ENCODE results near the gene MMP21.

- TF ChIP-seq, protein P1, sequence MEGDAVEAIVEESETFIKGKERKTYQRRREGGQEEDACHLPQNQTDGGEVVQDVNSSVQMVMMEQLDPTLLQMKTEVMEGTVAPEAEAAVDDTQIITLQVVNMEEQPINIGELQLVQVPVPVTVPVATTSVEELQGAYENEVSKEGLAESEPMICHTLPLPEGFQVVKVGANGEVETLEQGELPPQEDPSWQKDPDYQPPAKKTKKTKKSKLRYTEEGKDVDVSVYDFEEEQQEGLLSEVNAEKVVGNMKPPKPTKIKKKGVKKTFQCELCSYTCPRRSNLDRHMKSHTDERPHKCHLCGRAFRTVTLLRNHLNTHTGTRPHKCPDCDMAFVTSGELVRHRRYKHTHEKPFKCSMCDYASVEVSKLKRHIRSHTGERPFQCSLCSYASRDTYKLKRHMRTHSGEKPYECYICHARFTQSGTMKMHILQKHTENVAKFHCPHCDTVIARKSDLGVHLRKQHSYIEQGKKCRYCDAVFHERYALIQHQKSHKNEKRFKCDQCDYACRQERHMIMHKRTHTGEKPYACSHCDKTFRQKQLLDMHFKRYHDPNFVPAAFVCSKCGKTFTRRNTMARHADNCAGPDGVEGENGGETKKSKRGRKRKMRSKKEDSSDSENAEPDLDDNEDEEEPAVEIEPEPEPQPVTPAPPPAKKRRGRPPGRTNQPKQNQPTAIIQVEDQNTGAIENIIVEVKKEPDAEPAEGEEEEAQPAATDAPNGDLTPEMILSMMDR (IDR thresholded peaks at IDR 0.05; ENCODE audit: low read depth, low read length) = no peak
- no peak for TF ChIP-seq EZH2phosphoT487 (IDR thresholded peaks at IDR 0.05; ENCODE audit: low read depth)
These were observed 1.7 kb downstream of the MMP21 start for GRCh38 chr10:125773687-125774543.

Measured in OCI-LY3 (cell line).